Effector memory CD4-positive, alpha-beta T cell (primary cell): ENCODE data around the gene TCF7L1.

Source experiments
- DNase-seq, 3 donors: peaks; one replicate each; pipeline ENCODE4 v3.0.0-alpha.2; 2020
- H3K27ac ChIP-seq: 2 replicates; pipeline ENCODE4 v1.7.0; 2013; ENCODE audit warnings: mild to moderate bottlenecking, low read length, moderate library complexity; ENCODE audit not compliant: insufficient read depth, poor library complexity, severe bottlenecking
- H3K27me3 ChIP-seq: replicated peaks from 2 replicates; pipeline ENCODE4 v1.7.0; 2013; ENCODE audit warnings: mild to moderate bottlenecking, low read length; ENCODE audit not compliant: insufficient read depth, control insufficient read depth, poor library complexity, severe bottlenecking
- H3K36me3 ChIP-seq: 2 replicates; pipeline ENCODE4 v1.7.0; 2013; ENCODE audit warnings: mild to moderate bottlenecking, low read length, moderate library complexity; ENCODE audit not compliant: control insufficient read depth, insufficient read depth
- H3K4me1 ChIP-seq: 2 replicates; pipeline ENCODE4 v1.7.0; 2013; ENCODE audit warnings: low read length, mild to moderate bottlenecking; ENCODE audit not compliant: control insufficient read depth, insufficient read depth, poor library complexity, severe bottlenecking
- H3K4me3 ChIP-seq: 2 replicates; pipeline ENCODE4 v1.7.0; 2013; ENCODE audit warnings: low read length, low read depth, mild to moderate bottlenecking; ENCODE audit not compliant: insufficient read depth, poor library complexity, severe bottlenecking
- H3K9me3 ChIP-seq: 2 replicates; pipeline ENCODE4 v1.7.0; 2013; ENCODE audit warnings: mild to moderate bottlenecking, low read length, moderate library complexity; ENCODE audit not compliant: control insufficient read depth

The TCF7L1 gene

GRCh38 chr2:85171916-85172315, 38.7 kb downstream of the TCF7L1 start:
- Histone ChIP-seq H3K27me3 (no peaks in the 10 kb centered on the region), H3K36me3 (no peaks in the 10 kb centered on the region), H3K9me3 (no peaks in the 10 kb centered on the region), H3K4me1 (no peaks in the 10 kb centered on the region), H3K4me3 (no peak overlapping the region), H3K27ac (no peak overlapping the region)
- DNase-seq: no peak

- no peaks in the 10 kb centered on the region for H3K4me1 ChIP-seq
- H3K9me3 ChIP-seq: no peaks in the 10 kb centered on the region
- DNase-seq: no peak
- no peaks in the 10 kb centered on the region for H3K27me3 ChIP-seq
- H3K36me3 ChIP-seq: no peaks in the 10 kb centered on the region
- H3K27ac ChIP-seq: no peak overlapping the region
- H3K4me3 ChIP-seq: no peak overlapping the region
Measured at GRCh38 chr2:85173909-85174308, 40.7 kb downstream of the TCF7L1 start.

GRCh38 chr2:85174943-85175342, 41.8 kb downstream of the TCF7L1 start:
- Histone ChIP-seq H3K36me3 (no peaks in the 10 kb centered on the region), H3K4me1 (no peaks in the 10 kb centered on the region), H3K27ac (no peak overlapping the region), H3K9me3 (no peaks in the 10 kb centered on the region), H3K4me3 (no peak overlapping the region), H3K27me3 (no peaks in the 10 kb centered on the region)
- no peak for DNase-seq

GRCh38 chr2:85175369-85176299, 42.4 kb downstream of the TCF7L1 start:
- Histone ChIP-seq H3K27ac (no peak overlapping the region), H3K4me1 (no peaks in the 10 kb centered on the region)

GRCh38 chr2:85177031-85177824, 44.0 kb downstream of the TCF7L1 start:
- Histone ChIP-seq H3K27me3 (no peaks in the 10 kb centered on the region), H3K4me1 (no peaks in the 10 kb centered on the region), H3K4me3 (no peak overlapping the region), H3K36me3 (no peaks in the 10 kb centered on the region), H3K27ac (no peak overlapping the region), H3K9me3 (no peaks in the 10 kb centered on the region)
- no peak for DNase-seq

More at GRCh38 chr2:85175369-85176299, 42.4 kb downstream of the TCF7L1 start:
- Histone ChIP-seq H3K36me3 (no peaks in the 10 kb centered on the region), H3K4me3 (no peak overlapping the region), H3K27me3 (no peaks in the 10 kb centered on the region), H3K9me3 (no peaks in the 10 kb centered on the region)
- DNase-seq: no peak

- H3K27me3 ChIP-seq: no peaks in the 10 kb centered on the region
- no peaks in the 10 kb centered on the region for H3K9me3 ChIP-seq
- no peaks in the 10 kb centered on the region for H3K4me1 ChIP-seq
- DNase-seq: no peak
- H3K4me3 ChIP-seq: no peak overlapping the region
- no peak overlapping the region for H3K27ac ChIP-seq
- H3K36me3 ChIP-seq: no peaks in the 10 kb centered on the region
Measured at GRCh38 chr2:85178154-85178553, 45.0 kb downstream of the TCF7L1 start.

GRCh38 chr2:85178980-85179411, 45.8 kb downstream of the TCF7L1 start:
- no peaks in the 10 kb centered on the region for H3K4me1 ChIP-seq
- H3K4me3 ChIP-seq: no peak overlapping the region
- H3K9me3 ChIP-seq: no peaks in the 10 kb centered on the region
- no peak overlapping the region for H3K27ac ChIP-seq
- no peaks in the 10 kb centered on the region for H3K27me3 ChIP-seq
- DNase-seq: no peak
- H3K36me3 ChIP-seq: no peaks in the 10 kb centered on the region

GRCh38 chr2:85179541-85179940, 46.3 kb downstream of the TCF7L1 start:
- Histone ChIP-seq H3K4me3 (no peak overlapping the region), H3K9me3 (no peaks in the 10 kb centered on the region), H3K4me1 (no peaks in the 10 kb centered on the region), H3K27ac (no peak overlapping the region), H3K36me3 (no peaks in the 10 kb centered on the region), H3K27me3 (no peaks in the 10 kb centered on the region)
- no peak for DNase-seq

- Histone ChIP-seq H3K27me3 (no peaks in the 10 kb centered on the region), H3K4me1 (no peaks in the 10 kb centered on the region), H3K36me3 (no peaks in the 10 kb centered on the region), H3K9me3 (no peaks in the 10 kb centered on the region), H3K27ac (no peak overlapping the region), H3K4me3 (no peak overlapping the region)
- no peak for DNase-seq
Measured at GRCh38 chr2:85180322-85181133, 47.3 kb downstream of the TCF7L1 start.
